Fibroblast of mammary gland (primary cell): Measurements from ENCODE around the gene TMPRSS12.
"Not testable (repeated sequence)": the region's sequence is repeated elsewhere in the genome, so short reads cannot be mapped to it uniquely, and the experiment has no call there.

ENCODE experiments used
- DNase-seq: peaks from one replicate; pipeline ENCODE4 v3.0.0-alpha.2; 2010; ENCODE audit warnings: low read depth
- H3K4me3 ChIP-seq: 2 replicates; pipeline ENCODE4 v1.5.1; 2011; ENCODE audit warnings: low read depth, mild to moderate bottlenecking, low read length, moderate library complexity; ENCODE audit not compliant: control insufficient read depth
- CTCF ChIP-seq: conservative IDR thresholded peaks from 2 replicates; pipeline ENCODE4 v1.5.1; 2011; ENCODE audit warnings: low read depth, low read length, inconsistent platforms; ENCODE audit not compliant: control insufficient read depth, insufficient read depth

TMPRSS12 gene

GRCh38 chr12:50927766-50928224 lies 85.1 kb downstream of the TMPRSS12 start:
- DNase-seq: no peak
- H3K4me3 ChIP-seq: peak overlapping the region; percentile 64
- no peak for TF ChIP-seq CTCF

- no peak for TF ChIP-seq CTCF
- peak overlapping the region; percentile 64 for H3K4me3 ChIP-seq
- no peak for DNase-seq
These were observed 85.7 kb downstream of the TMPRSS12 start for GRCh38 chr12:50928392-50928791.

- no peak overlapping the region for H3K4me3 ChIP-seq
- DNase-seq: no peak
These were observed 87.1 kb downstream of the TMPRSS12 start for GRCh38 chr12:50929831-50930230.

GRCh38 chr12:50930477-50930876 lies 87.8 kb downstream of the TMPRSS12 start:
- H3K4me3 ChIP-seq, DNase-seq: not testable (repeated sequence)

More at GRCh38 chr12:50929831-50930230, 87.1 kb downstream of the TMPRSS12 start:
- TF ChIP-seq CTCF: no peak

- TF ChIP-seq CTCF: no peak
- peak; percentile 38 for DNase-seq
- H3K4me3 ChIP-seq: no peak overlapping the region
These were observed 90.1 kb downstream of the TMPRSS12 start for GRCh38 chr12:50932787-50933280.

- peak; percentile 64 for DNase-seq
- no peak overlapping the region for H3K4me3 ChIP-seq
- no peak for TF ChIP-seq CTCF
These were observed 90.9 kb downstream of the TMPRSS12 start for GRCh38 chr12:50933459-50934124.

- DNase-seq: peak; percentile 51
- no peak for TF ChIP-seq CTCF
- no peak overlapping the region for H3K4me3 ChIP-seq
These were observed 91.7 kb downstream of the TMPRSS12 start for GRCh38 chr12:50934371-50934851.
